ENCODE data around the gene CYP26B1.

The CYP26B1 gene

DNA sequence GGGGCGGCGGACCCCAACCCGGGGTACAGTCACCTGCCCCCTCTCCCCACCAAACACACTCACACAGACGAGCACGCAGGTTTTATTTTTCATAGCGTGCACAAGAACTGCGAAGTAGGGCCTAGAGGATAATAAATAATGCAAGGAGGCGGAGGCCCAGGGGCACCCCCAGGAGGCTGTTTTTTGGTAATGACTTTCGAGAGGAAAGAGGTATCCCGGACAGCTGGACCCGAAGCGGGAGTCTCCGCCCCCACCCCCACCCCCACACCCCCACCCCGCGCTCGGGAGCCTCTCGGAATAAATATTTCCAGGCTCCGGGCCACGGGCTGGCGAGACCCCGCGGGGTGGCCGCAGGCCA, 3.4 kb downstream of the CYP26B1 start:
- Histone ChIP-seq H3K4me1 (no peaks in the 10 kb centered on the region), H3K27me3 (peaks cover 49% of the 10 kb centered on the region), H3K36me3 (no peaks in the 10 kb centered on the region), H3K9me3 (no peaks in the 10 kb centered on the region), H3K4me3 (ENCODE audit: low read depth, low read length) (no peak overlapping the region)
- DNase-seq: no peak
- TF ChIP-seq, protein P1, sequence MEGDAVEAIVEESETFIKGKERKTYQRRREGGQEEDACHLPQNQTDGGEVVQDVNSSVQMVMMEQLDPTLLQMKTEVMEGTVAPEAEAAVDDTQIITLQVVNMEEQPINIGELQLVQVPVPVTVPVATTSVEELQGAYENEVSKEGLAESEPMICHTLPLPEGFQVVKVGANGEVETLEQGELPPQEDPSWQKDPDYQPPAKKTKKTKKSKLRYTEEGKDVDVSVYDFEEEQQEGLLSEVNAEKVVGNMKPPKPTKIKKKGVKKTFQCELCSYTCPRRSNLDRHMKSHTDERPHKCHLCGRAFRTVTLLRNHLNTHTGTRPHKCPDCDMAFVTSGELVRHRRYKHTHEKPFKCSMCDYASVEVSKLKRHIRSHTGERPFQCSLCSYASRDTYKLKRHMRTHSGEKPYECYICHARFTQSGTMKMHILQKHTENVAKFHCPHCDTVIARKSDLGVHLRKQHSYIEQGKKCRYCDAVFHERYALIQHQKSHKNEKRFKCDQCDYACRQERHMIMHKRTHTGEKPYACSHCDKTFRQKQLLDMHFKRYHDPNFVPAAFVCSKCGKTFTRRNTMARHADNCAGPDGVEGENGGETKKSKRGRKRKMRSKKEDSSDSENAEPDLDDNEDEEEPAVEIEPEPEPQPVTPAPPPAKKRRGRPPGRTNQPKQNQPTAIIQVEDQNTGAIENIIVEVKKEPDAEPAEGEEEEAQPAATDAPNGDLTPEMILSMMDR (IDR thresholded peaks at IDR 0.05; ENCODE audit: low read depth, low read length): no peak

DNA sequence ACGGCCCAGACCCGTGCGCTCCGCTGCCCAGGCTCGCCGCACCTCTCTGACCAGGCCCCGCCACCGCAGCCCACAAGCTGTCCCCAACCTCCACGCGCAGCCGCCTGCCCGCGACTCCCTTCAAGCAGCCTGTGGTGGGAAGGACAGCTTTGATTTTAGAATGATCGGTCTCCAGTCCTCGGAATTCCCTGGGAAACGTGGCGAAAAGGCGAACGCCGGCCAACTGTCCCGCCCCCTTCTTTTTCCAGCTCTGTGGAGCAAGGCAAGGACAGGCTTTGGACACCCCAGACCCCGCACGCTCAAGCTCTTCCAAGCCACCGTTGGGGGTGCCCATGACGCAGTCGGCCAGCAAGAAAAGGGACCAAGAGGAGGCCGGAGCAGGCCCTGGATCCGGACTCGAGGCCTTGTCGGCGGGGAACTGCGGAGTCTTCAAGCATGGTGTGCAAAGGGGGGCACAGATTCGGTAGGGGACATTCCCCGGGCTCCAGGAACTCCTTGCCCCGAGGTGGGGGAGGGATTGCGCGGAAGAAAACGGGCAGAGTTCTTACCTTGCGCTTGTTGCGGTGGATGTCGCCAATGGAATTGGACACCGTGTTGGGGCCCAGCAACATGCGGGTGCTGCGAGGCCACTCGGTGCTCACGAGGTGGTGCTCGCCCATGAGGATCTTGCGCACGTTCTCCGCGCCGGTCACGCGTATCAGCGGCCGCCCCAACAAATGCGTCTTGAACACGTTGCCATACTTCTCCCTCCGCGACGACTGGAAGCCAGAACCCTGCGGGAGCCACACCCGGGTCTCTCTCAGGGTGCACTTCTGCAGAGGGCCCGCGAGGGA, 4.0 kb downstream of the CYP26B1 start:
- Histone ChIP-seq H3K27me3 (peaks cover 43% of the 10 kb centered on the region), H3K4me1 (no peaks in the 10 kb centered on the region), H3K4me3 (ENCODE audit: low read depth, low read length) (no peak overlapping the region), H3K9me3 (no peaks in the 10 kb centered on the region), H3K36me3 (no peaks in the 10 kb centered on the region)
- DNase-seq: no peak
- TF ChIP-seq, protein P1 (IDR thresholded peaks at IDR 0.05; ENCODE audit: low read depth, low read length): no peak

DNA sequence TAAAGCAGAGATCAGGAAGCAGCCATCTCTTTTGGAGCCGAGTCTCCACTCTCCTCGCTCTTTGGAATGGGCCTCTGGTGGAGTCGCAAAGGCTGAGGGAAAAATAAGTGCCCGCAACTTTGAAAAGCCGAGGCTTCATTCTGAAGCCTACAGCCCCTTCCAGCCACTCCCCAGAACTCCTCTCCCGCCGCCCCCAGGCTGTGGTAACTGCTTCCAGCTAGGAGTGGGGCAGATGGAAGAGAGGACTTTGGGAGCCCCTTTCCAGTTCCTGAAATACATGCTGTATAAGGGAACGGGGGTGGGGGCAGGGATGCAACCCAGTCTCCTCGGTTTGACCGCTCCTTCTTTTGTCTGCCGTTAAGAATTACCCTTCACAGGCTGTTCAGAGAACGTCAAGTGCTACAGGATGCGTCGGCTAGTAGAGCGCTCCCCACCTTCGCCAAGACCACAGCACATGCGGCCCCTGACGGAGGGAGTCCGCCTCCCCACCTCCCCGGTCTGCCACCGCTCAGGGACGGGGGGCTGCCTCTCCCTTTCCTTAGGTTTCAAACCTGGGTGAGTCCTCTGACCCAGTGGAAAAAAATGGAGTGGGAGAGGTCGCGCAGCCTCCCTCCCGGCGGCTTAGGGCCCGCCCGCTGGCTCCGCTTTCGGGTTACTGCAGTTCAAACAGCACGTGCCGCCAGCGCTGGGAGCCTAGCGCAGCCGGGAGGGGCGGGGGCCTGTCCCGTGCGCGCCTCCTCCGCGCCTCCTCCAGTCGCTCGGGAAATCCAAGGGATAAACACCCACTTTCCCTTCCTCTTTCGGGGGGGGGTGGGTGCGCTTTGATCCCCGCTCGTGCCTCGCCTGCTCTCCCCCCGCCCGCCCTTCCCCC, 4.9 kb downstream of the CYP26B1 start:
- Histone ChIP-seq H3K4me1 (no peaks in the 10 kb centered on the region), H3K4me3 (ENCODE audit: low read depth, low read length) (no peak overlapping the region), H3K36me3 (no peaks in the 10 kb centered on the region), H3K27me3 (peaks cover 38% of the 10 kb centered on the region), H3K9me3 (no peaks in the 10 kb centered on the region)
- DNase-seq: no peak
- TF ChIP-seq, protein P1 (IDR thresholded peaks at IDR 0.05; ENCODE audit: low read depth, low read length): no peak

DNA sequence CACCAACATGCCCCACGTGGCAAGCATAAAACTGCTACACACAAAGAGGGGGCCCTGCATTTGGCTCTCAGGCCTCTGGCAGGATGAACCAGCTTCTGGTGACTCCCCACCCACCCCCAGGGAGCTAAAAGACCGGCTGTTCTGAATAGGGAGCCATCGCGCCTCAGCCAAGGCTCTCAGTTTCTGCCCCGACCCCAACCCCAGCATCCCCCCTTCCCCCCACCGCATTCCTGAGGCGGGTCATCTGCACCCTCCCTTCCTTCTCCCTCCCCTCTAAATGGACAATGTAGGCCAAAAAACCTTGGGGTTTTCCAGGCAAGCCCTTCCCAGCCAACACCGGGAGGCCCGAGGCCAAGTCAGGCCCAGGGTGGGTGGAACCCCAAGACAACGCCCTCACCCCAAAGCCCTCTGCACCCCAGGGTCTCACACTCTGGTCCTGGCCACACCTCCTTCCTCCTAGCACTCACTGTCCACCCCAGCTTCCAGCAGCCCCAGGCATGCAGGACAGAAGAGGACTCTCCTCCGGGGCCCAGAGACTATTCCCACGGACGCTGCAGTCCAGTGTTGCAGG, 5.7 kb downstream of the CYP26B1 start:
- no peaks in the 10 kb centered on the region for H3K36me3 ChIP-seq
- no peak overlapping the region for H3K4me3 ChIP-seq (ENCODE audit: low read depth, low read length)
- TF ChIP-seq, protein P1 (IDR thresholded peaks at IDR 0.05; ENCODE audit: low read depth, low read length): no peak
- H3K9me3 ChIP-seq: no peaks in the 10 kb centered on the region
- H3K27me3 ChIP-seq: peaks cover 31% of the 10 kb centered on the region
- H3K4me1 ChIP-seq: no peaks in the 10 kb centered on the region
- DNase-seq: no peak

DNA sequence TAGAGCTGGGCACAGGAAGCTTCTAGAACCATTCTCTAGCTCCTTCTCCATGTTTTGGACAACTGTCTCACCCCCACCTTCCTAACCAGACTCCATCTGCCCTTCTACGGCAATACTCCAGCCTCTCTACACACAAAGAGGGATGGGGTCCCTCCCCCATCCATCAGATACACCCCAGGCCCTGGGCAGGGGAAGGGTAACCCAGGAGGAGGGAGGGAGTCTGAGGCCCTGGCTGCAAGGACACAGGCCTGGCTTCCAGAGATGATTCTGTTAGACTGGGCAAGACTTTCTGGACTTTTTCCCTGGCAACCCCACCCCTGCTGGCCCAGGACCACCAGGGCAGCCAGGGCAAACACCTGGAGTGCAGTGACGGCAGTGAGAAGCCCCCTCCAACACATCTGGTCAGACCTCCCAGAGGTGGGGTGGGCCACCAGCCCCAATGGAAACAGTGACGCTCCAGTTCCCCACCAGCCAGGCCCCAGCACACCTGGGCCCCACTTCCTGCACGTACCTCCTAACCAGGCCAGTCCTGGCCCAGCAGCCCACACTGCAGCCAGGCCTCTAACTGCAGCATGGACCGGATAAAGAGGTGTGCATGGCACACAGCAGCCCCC, 6.5 kb downstream of the CYP26B1 start:
- no peaks in the 10 kb centered on the region for H3K36me3 ChIP-seq
- no peaks in the 10 kb centered on the region for H3K4me1 ChIP-seq
- no peaks in the 10 kb centered on the region for H3K9me3 ChIP-seq
- TF ChIP-seq, protein P1 (IDR thresholded peaks at IDR 0.05; ENCODE audit: low read depth, low read length): no peak
- no peak for DNase-seq
- H3K4me3 ChIP-seq (ENCODE audit: low read depth, low read length): no peak overlapping the region
- H3K27me3 ChIP-seq: peaks cover 23% of the 10 kb centered on the region

All from BE2C (cell line).